HCT116 (cell line): ENCODE data around the gene ZNF618. TPM values are rescaled to one million over a fixed set of nuclear protein-coding genes. Genes with fewer than 3 reads are reported as not detected.

Source experiments
- ATAC-seq: fragments of 200-7000 bp; cut with Tn5 transposase; 2 replicates; pipeline ENCODE4 v1.9.1; 2020; ENCODE audit warnings: mild to moderate bottlenecking, moderate library complexity
- BruUV-seq: library from RNA; stranded (reverse); fragments of 400-500 nt; replicated peaks from 2 replicates; lab custom pipeline; 2021; lab: Mats Ljungman, UMichigan
- CTCF ChIA-PET: fragments of 300-600 bp; sonication (Branson Sonifier 250); formaldehyde crosslinking; loops from one replicate; lab custom pipeline; 2021; ENCODE audit warnings: antibody characterized with exemption; lab: Charles Lee
- POLR2A ChIA-PET: fragments of 300-600, 350-600 bp; sonication (Branson Sonifier 250); formaldehyde crosslinking; loops from one replicate; lab custom pipeline; 2021; ENCODE audit warnings: antibody characterized with exemption; lab: Charles Lee
- RAD21 ChIA-PET, 2 experiments: fragments of 300-600 bp; sonication (Branson Sonifier 250); formaldehyde crosslinking; loops; one replicate each; lab custom pipeline; 2023; ENCODE audit warnings: low total read pairs in 2 of 2; ENCODE audit not compliant: uncharacterized antibody in 2 of 2, unreplicated experiment in 2 of 2, low non-redundant PET in 1 of 2; lab: Charles Lee
- DNase-seq: peaks from one replicate; pipeline ENCODE4 v3.0.0-alpha.2; 2010; ENCODE audit warnings: low read depth, low spot score
- H2AFZ ChIP-seq: fragments of 200-600 bp; shearing (Covaris generic), sonication (generic); 2 replicates; pipeline ENCODE4 v1.6.1; 2017; ENCODE audit warnings: low read depth, mixed run types, mixed read lengths, antibody characterized with exemption, low read length; ENCODE audit not compliant: poor library complexity, severe bottlenecking
- H3K27ac ChIP-seq: 2 replicates; pipeline ENCODE4 v1.5.1; 2012; ENCODE audit warnings: low read depth, low read length
- H3K27me3 ChIP-seq: fragments of 200-600 bp; sonication (generic); 2 replicates; pipeline ENCODE4 v1.6.1; 2016; ENCODE audit warnings: mixed run types, low read length, mixed read lengths; ENCODE audit not compliant: insufficient read depth
- H3K36me3 ChIP-seq, 2 experiments: fragments of 200-500 bp in 1 of 2; fragments of 200-600 bp in 1 of 2; sonication (Bioruptor generic) in 1 of 2; sonication (generic) in 1 of 2; 2 replicates each; pipeline versions ENCODE4 v1.5.1 to v1.6.1; 2014 to 2016; ENCODE audit warnings: low read length in 2 of 2, inconsistent platforms in 1 of 2, mixed read lengths in 1 of 2, mixed run types in 1 of 2; ENCODE audit not compliant: insufficient read depth in 2 of 2, control insufficient read depth in 1 of 2
- H3K4me1 ChIP-seq, 2 experiments: fragments of 200-600 bp in 1 of 2; sonication (generic) in 1 of 2; 2 replicates each; pipeline versions ENCODE4 v1.5.1 to v1.6.1; 2012 to 2017; ENCODE audit warnings: low read length in 2 of 2, inconsistent platforms in 1 of 2, mild to moderate bottlenecking in 1 of 2, mixed read lengths in 1 of 2, mixed run types in 1 of 2, moderate library complexity in 1 of 2; ENCODE audit not compliant: insufficient read depth in 2 of 2, control insufficient read depth in 1 of 2
- H3K4me2 ChIP-seq: fragments of 200-600 bp; sonication (generic); 2 replicates; pipeline ENCODE4 v1.6.1; 2017; ENCODE audit warnings: mixed run types, low read length, mixed read lengths
- H3K4me3 ChIP-seq, 2 experiments: fragments of 200-600 bp in 1 of 2; sonication (generic) in 1 of 2; replicated peaks in 1 of 2; 2 replicates each; pipeline ENCODE4 v1.5.1; 2011 to 2016; ENCODE audit warnings: low read length in 2 of 2, control low read depth in 1 of 2, low read depth in 1 of 2, mild to moderate bottlenecking in 1 of 2, mixed read lengths in 1 of 2, mixed run types in 1 of 2
- H3K79me2 ChIP-seq: fragments of 200-600 bp; sonication (generic); 2 replicates; pipeline ENCODE4 v1.6.1; 2017; ENCODE audit warnings: mild to moderate bottlenecking, mixed run types, low read length, moderate library complexity, mixed read lengths; ENCODE audit not compliant: insufficient read depth
- H3K9ac ChIP-seq: fragments of 200-600 bp; sonication (generic); 2 replicates; pipeline ENCODE4 v1.6.1; 2016; ENCODE audit warnings: low read length, mixed read lengths
- H3K9me2 ChIP-seq: fragments of 200-600 bp; sonication (generic), shearing (Covaris generic); 2 replicates; pipeline ENCODE4 v1.6.1; 2017; ENCODE audit warnings: mixed run types, mild to moderate bottlenecking, moderate library complexity; ENCODE audit not compliant: insufficient read depth
- H3K9me3 ChIP-seq, 2 experiments: fragments of 200-500 bp in 1 of 2; fragments of 200-600 bp in 1 of 2; sonication (Bioruptor generic) in 1 of 2; sonication (generic) in 1 of 2; 2 replicates each; pipeline ENCODE4 v1.6.1; 2014 to 2017; ENCODE audit warnings: low read length in 2 of 2, mixed read lengths in 2 of 2, inconsistent platforms in 1 of 2, low read depth in 1 of 2, mild to moderate bottlenecking in 1 of 2, mixed run types in 1 of 2, moderate library complexity in 1 of 2; ENCODE audit not compliant: control insufficient read depth in 1 of 2, insufficient read depth in 1 of 2
- H4K20me1 ChIP-seq: fragments of 200-600 bp; sonication (generic), shearing (Covaris generic); 2 replicates; pipeline ENCODE4 v1.6.1; 2017; ENCODE audit warnings: mixed run types, mild to moderate bottlenecking, moderate library complexity; ENCODE audit not compliant: insufficient read depth
- ATF3 ChIP-seq: IDR thresholded peaks from 2 replicates; pipeline ENCODE4 v1.6.1; 2012
- EZH2phosphoT487 ChIP-seq: fragments of 200-600 bp; IDR thresholded peaks from 2 replicates; pipeline ENCODE4 v1.6.1; 2018; ENCODE audit warnings: antibody characterized with exemption, borderline replicate concordance
- FOSL1 ChIP-seq: IDR thresholded peaks from 2 replicates; pipeline ENCODE4 v1.6.1; 2012; ENCODE audit warnings: low read depth
- JUND ChIP-seq: IDR thresholded peaks from 2 replicates; pipeline ENCODE4 v1.6.1; 2012
- POLR2A ChIP-seq: IDR thresholded peaks from 2 replicates; pipeline ENCODE4 v1.7.0; 2011; ENCODE audit warnings: borderline replicate concordance; ENCODE audit not compliant: insufficient read depth, insufficient read length; ENCODE audit errors: extremely low read depth
- SIN3A ChIP-seq: IDR thresholded peaks from 2 replicates; pipeline ENCODE4 v1.6.1; 2012; ENCODE audit warnings: low read depth
- TCF7L2 ChIP-seq: IDR thresholded peaks from 2 replicates; pipeline ENCODE4 v1.7.0; 2011; ENCODE audit warnings: borderline replicate concordance, inconsistent platforms; ENCODE audit not compliant: insufficient read depth, insufficient read length; ENCODE audit errors: extremely low read depth
- YY1 ChIP-seq: IDR thresholded peaks from 2 replicates; pipeline ENCODE4 v1.6.1; 2011; ENCODE audit warnings: low read length, low read depth, moderate library complexity, mild to moderate bottlenecking; ENCODE audit not compliant: insufficient replicate concordance; ENCODE audit errors: extremely low read depth
- ZBTB33 ChIP-seq: IDR thresholded peaks from 2 replicates; pipeline ENCODE4 v1.6.1; 2011; ENCODE audit warnings: mild to moderate bottlenecking, low read length, moderate library complexity; ENCODE audit not compliant: insufficient replicate concordance; ENCODE audit errors: extremely low read depth
- ZFX ChIP-seq: fragments of 450-650 bp; IDR thresholded peaks from 2 replicates; pipeline ENCODE4 v1.6.1; 2017
- intact Hi-C: fragments of 100-400 bp; cut with micrococcal nuclease; formaldehyde crosslinking; loops from 2 replicates; pipeline ENCODE4 v1.10.0; 2022
- total RNA-seq: library from RNA; stranded (reverse); gene quantifications from one replicate; pipeline ENCODE4 v1.2.1, GENCODE V29; 2021; ENCODE audit not compliant: unreplicated experiment

ZNF618 gene
- total RNA-seq, 1 experiment from 2014 or later, result 13.5 TPM

GRCh38 chr9:113899205-113899604, 23.1 kb downstream of the ZNF618 start:
- DNase-seq (no peak), ATAC-seq (no peak)
- CTCF ChIA-PET, result no interaction called here
- intact Hi-C loops, result loop anchor here (10.0 kb wide), 1 partner anchor 64 kb away; no protein-coding TSS in a partner anchor
- RAD21 ChIA-PET, result no interaction called here
- Histone ChIP-seq H3K9me2 (no peaks in the 10 kb centered on the region), H3K4me2 (no peak overlapping the region), H3K9me3 (no peaks in the 10 kb centered on the region), H3K4me1 (no peaks in the 10 kb centered on the region), H2AFZ (no peak overlapping the region), H3K4me3 (no peak overlapping the region), H3K9ac (no peak overlapping the region), H4K20me1 (no peaks in the 10 kb centered on the region), H3K27me3 (no peaks in the 10 kb centered on the region), H3K27ac (no peak overlapping the region), H3K79me2 (0 out of 2 replicates have a peak, but pooled peaks cover 6% of the 10 kb centered on the region), H3K36me3 (no peaks in the 10 kb centered on the region)
- BruUV-seq, result no TSS peak
- TF ChIP-seq POLR2A (no peak), JUND (no peak), SIN3A (no peak), ATF3 (no peak)
- TF ChIP-seq, all 23 proteins: peak for 0
- POLR2A ChIA-PET, result no interaction called here

- CTCF ChIA-PET, result no interaction called here
- Histone ChIP-seq H3K4me2 (no peak overlapping the region), H3K79me2 (no peaks in the 10 kb centered on the region)
These were observed 25.1 kb downstream of the ZNF618 start for GRCh38 chr9:113901221-113901688.

More at GRCh38 chr9:113901221-113901688, 25.1 kb downstream of the ZNF618 start:
- BruUV-seq, result no TSS peak
- ATAC-seq (no peak), DNase-seq (no peak)
- H3K36me3 ChIP-seq, result no peaks in the 10 kb centered on the region
- intact Hi-C loops, result no loop called here
- H4K20me1 ChIP-seq, result no peaks in the 10 kb centered on the region
- H3K4me1 ChIP-seq, result no peaks in the 10 kb centered on the region
- ChIA-PET RAD21 (interaction anchor here in 1 of 2 experiments (0.6 kb wide), 1 partner anchor 417 kb away, joined by 3 read pairs; no protein-coding TSS in a partner anchor), POLR2A (no interaction called here)
- H3K9ac ChIP-seq, result no peak overlapping the region
- H3K27ac ChIP-seq, result no peak overlapping the region
- H2AFZ ChIP-seq, result no peak overlapping the region
- H3K27me3 ChIP-seq, result no peaks in the 10 kb centered on the region
- H3K9me2 ChIP-seq, result no peaks in the 10 kb centered on the region
- H3K4me3 ChIP-seq, result no peak overlapping the region
- TF ChIP-seq ZBTB33 (no peak), TCF7L2 (no peak), EZH2phosphoT487 (no peak), YY1 (no peak), ZFX (no peak), JUND (no peak), ATF3 (no peak), FOSL1 (no peak)
- no peaks in the 10 kb centered on the region for H3K9me3 ChIP-seq
